ENCODE results near the gene THUMPD2.

GRCh38 chr2:39743269-39743776 lies 35.7 kb downstream of the THUMPD2 start:
- TF ChIP-seq CTCF (IDR thresholded peaks at IDR 0.05 in 8 of 11, conservative IDR thresholded peaks at IDR 0.05 in 3 of 11) (no peak), POLR2AphosphoS5 (IDR thresholded peaks at IDR 0.05) (no peak)

All from spleen (tissue), 7 donors.